HepG2 (cell line): Measurements from ENCODE around the gene RBM23. TPM values are rescaled to one million over a fixed set of nuclear protein-coding genes. Genes with fewer than 3 reads are reported as not detected.

Source experiments
- ADNP ChIP-seq: sonication (generic); formaldehyde crosslinking; IDR thresholded peaks from 2 replicates; pipeline ENCODE4 v1.4.0; 2020; ENCODE audit warnings: missing genetic modification reagents
- ATF4 ChIP-seq, 2 experiments: fragments of 450-650 bp in 1 of 2; sonication (generic) in 1 of 2; formaldehyde crosslinking; IDR thresholded peaks; 2 replicates each; pipeline versions ENCODE4 v1.5.0 to v1.8.0; 2020 to 2022; ENCODE audit warnings: mild to moderate bottlenecking in 1 of 2, missing genetic modification reagents in 1 of 2
- BRF2 ChIP-seq: sonication (generic); formaldehyde crosslinking; IDR thresholded peaks from 2 replicates; pipeline ENCODE4 v1.8.1; 2022; ENCODE audit warnings: mild to moderate bottlenecking, missing genetic modification reagents
- HES4 ChIP-seq: sonication (generic); formaldehyde crosslinking; IDR thresholded peaks from 2 replicates; pipeline ENCODE4 v1.9.0; 2021; ENCODE audit warnings: mild to moderate bottlenecking, missing genetic modification reagents, borderline replicate concordance
- KDM1A ChIP-seq: IDR thresholded peaks from 2 replicates; pipeline ENCODE4 v1.6.1; 2016; ENCODE audit warnings: missing compliant biosample characterization
- KLF16 ChIP-seq, 2 experiments: sonication (generic) in 1 of 2; formaldehyde crosslinking in 1 of 2; IDR thresholded peaks; 2 replicates each; pipeline versions ENCODE4 v1.6.1 to v1.8.0; 2016 to 2023; ENCODE audit warnings: missing genetic modification reagents in 2 of 2, missing compliant biosample characterization in 1 of 2
- MED1 ChIP-seq: sonication (generic); formaldehyde crosslinking; IDR thresholded peaks from 2 replicates; pipeline ENCODE4 v1.4.0; 2020; ENCODE audit warnings: missing genetic modification reagents
- NFAT5 ChIP-seq: sonication (generic); formaldehyde crosslinking; IDR thresholded peaks from 2 replicates; pipeline ENCODE4 v1.4.0; 2020; ENCODE audit warnings: missing genetic modification reagents
- NFYC ChIP-seq: IDR thresholded peaks from 2 replicates; pipeline ENCODE4 v1.6.1; 2016; ENCODE audit warnings: missing genetic modification reagents, missing compliant biosample characterization
- TEAD3 ChIP-seq: optimal IDR thresholded peaks from 2 replicates; pipeline ENCODE3; 2016; ENCODE audit warnings: borderline replicate concordance
- TFDP2 ChIP-seq: sonication (generic); formaldehyde crosslinking; IDR thresholded peaks from 2 replicates; pipeline ENCODE4 v1.4.0; 2020; ENCODE audit warnings: missing genetic modification reagents
- ZC3H13 ChIP-seq: sonication (generic); formaldehyde crosslinking; IDR thresholded peaks from 2 replicates; pipeline ENCODE4 v1.8.1; 2023; ENCODE audit warnings: mild to moderate bottlenecking, missing genetic modification reagents, moderate library complexity
- ZFX ChIP-seq: sonication (generic); formaldehyde crosslinking; IDR thresholded peaks from 2 replicates; pipeline ENCODE4 v1.4.0; 2020; ENCODE audit warnings: mild to moderate bottlenecking, low read depth, missing genetic modification reagents, moderate library complexity
- ZNF138 ChIP-seq: sonication (generic); formaldehyde crosslinking; IDR thresholded peaks from 2 replicates; pipeline ENCODE4 v1.5.0; 2020; ENCODE audit warnings: mild to moderate bottlenecking, low read depth, missing genetic modification reagents
- ZNF232 ChIP-seq: sonication (generic); formaldehyde crosslinking; IDR thresholded peaks from 2 replicates; pipeline ENCODE4 v1.4.0; 2020; ENCODE audit warnings: missing genetic modification reagents, borderline replicate concordance
- ZNF574 ChIP-seq: sonication (generic); formaldehyde crosslinking; IDR thresholded peaks from 2 replicates; pipeline ENCODE4 v1.4.0; 2020; ENCODE audit warnings: missing genetic modification reagents
- polyA plus RNA-seq, 8 experiments: library from polyadenylated mRNA; depleted of rRNA in 3 of 8; stranded (reverse) in 7 of 8; unstranded in 1 of 8; fragments of >200 nt; fragmentation: Illumina TruSeq in 4 of 8; extraction: Trizol in 4 of 8; gene quantifications; 2 replicates each; pipeline versions ENCODE4 v1.2.1 to v1.2.3, GENCODE V29; 2011 to 2016; ENCODE audit warnings: low read depth in 4 of 8, missing spikeins in 1 of 8, mixed read lengths in 1 of 8; ENCODE audit not compliant: insufficient read depth in 1 of 8
- total RNA-seq, 5 experiments: library from RNA; depleted of rRNA; stranded (reverse); fragments of >200 nt; fragmentation: Illumina TruSeq; extraction: Trizol; gene quantifications; 2 replicates each; pipeline ENCODE4 v1.2.3, GENCODE V29; 2016; ENCODE audit warnings: low read depth in 1 of 5

Gene RBM23
- total and polyA plus RNA-seq, 2 of the 13 experiments (the other 11 are each of a cell fraction or from before 2014, with no cell fraction given): 1.5 to 2.1 TPM

GRCh38 chr14:22883173-22883976 lies 35.6 kb downstream of the RBM23 start, which contains the start of gene REM2 (continued):
- TF ChIP-seq NFAT5 (CRISPR knock-in tag): no peak
- no peak for TF ChIP-seq ZC3H13 (CRISPR knock-in tag)
- TF ChIP-seq HES4 (CRISPR knock-in tag): no peak
- no peak for TF ChIP-seq BRF2 (CRISPR knock-in tag)
- TF ChIP-seq ADNP (CRISPR knock-in tag): no peak
- TF ChIP-seq ZNF574 (CRISPR knock-in tag): no peak
- TF ChIP-seq KDM1A (CRISPR knock-in tag): no peak
- TF ChIP-seq TFDP2 (CRISPR knock-in tag): no peak
- peak; percentile 37 for TF ChIP-seq TEAD3 (CRISPR knock-in tag)
- TF ChIP-seq ZFX: no peak
- TF ChIP-seq NFYC (CRISPR knock-in tag): no peak
- TF ChIP-seq ZNF138: no peak
- TF ChIP-seq KLF16 (CRISPR knock-in tag; IDR thresholded peaks at IDR 0.05): no peak
- no peak for TF ChIP-seq ZNF232
- TF ChIP-seq MED1 (CRISPR knock-in tag): no peak
- no peak for TF ChIP-seq ATF4 (CRISPR knock-in tag; IDR thresholded peaks at IDR 0.05)
